T-helper 2 cell treated with Interferon-gamma antibody and Interleukin-4, amounts not matched to agents 5 μg/mL and 100 μg/mL, for 36 hours (primary cell): ENCODE results near the gene DDX20.

Source experiments
- DNase-seq: peaks from one replicate; pipeline ENCODE4 v3.0.0; 2021; ENCODE audit warnings: low spot score
- H3K27ac Mint-ChIP-seq: one replicate; pipeline ENCODE4 v1.8.0; 2021; ENCODE audit warnings: mild to moderate bottlenecking, mixed read lengths
- H3K27me3 Mint-ChIP-seq: one replicate; pipeline ENCODE4 v1.8.0; 2021; ENCODE audit warnings: low read depth, mixed read lengths
- H3K36me3 Mint-ChIP-seq: one replicate; pipeline ENCODE4 v1.8.0; 2021; ENCODE audit warnings: low read depth, mixed read lengths
- H3K4me1 Mint-ChIP-seq: one replicate; pipeline ENCODE4 v1.8.0; 2021; ENCODE audit warnings: low read depth, mixed read lengths
- H3K4me3 Mint-ChIP-seq: one replicate; pipeline ENCODE4 v1.8.0; 2022; ENCODE audit warnings: mild to moderate bottlenecking, moderate library complexity, mixed read lengths
- H3K9me3 Mint-ChIP-seq: one replicate; pipeline ENCODE4 v1.8.0; 2021; ENCODE audit warnings: mixed read lengths

DDX20 gene, protein sequence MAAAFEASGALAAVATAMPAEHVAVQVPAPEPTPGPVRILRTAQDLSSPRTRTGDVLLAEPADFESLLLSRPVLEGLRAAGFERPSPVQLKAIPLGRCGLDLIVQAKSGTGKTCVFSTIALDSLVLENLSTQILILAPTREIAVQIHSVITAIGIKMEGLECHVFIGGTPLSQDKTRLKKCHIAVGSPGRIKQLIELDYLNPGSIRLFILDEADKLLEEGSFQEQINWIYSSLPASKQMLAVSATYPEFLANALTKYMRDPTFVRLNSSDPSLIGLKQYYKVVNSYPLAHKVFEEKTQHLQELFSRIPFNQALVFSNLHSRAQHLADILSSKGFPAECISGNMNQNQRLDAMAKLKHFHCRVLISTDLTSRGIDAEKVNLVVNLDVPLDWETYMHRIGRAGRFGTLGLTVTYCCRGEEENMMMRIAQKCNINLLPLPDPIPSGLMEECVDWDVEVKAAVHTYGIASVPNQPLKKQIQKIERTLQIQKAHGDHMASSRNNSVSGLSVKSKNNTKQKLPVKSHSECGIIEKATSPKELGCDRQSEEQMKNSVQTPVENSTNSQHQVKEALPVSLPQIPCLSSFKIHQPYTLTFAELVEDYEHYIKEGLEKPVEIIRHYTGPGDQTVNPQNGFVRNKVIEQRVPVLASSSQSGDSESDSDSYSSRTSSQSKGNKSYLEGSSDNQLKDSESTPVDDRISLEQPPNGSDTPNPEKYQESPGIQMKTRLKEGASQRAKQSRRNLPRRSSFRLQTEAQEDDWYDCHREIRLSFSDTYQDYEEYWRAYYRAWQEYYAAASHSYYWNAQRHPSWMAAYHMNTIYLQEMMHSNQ

DNA sequence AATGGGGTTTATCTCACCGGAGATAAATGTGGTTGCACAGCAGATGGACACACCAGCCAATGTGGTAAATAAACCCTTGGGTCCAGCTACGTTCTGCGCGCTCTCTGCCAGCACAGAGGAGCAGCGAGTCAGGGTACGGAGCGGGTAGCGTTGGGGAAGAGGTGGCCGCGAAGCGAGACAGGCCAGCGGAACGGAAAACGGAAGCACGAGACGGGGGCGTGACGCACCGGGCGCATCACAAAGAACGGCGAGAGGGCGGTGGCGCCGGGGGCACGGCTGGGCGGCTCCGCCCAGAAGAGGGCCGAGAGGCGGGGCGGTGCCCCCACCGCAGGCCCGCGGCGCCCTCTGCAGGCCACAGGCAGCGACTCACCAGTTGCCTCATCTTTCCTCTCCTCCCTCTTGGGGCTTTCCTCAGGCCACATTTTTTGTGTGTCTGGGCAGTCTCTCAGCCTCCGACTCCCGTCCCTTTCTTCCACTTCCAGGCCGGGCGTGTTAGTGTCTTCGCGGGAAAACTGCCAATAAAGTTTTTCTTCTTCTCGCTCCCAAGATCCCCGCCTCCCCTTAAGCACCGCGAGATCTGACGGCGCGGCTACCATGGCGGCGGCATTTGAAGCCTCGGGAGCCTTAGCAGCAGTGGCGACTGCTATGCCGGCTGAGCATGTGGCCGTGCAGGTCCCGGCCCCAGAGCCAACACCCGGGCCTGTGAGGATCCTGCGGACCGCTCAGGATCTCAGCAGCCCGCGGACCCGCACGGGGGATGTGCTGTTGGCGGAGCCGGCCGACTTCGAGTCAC is at the start of gene DDX20:
TSS of gene DDX20 (plus strand) at position 571 of the 793 bp plus-strand sequence. CDS start at position 595, 24 bp downstream.
- H3K27me3 Mint-ChIP-seq: no peaks in the 10 kb centered on the region
- peaks cover 29% of the 10 kb centered on the region for H3K4me1 Mint-ChIP-seq
- peak; percentile 95 for DNase-seq
- H3K36me3 Mint-ChIP-seq: peaks cover 16% of the 10 kb centered on the region
- peak within 1 kb of the TSS; percentile 99 for H3K27ac Mint-ChIP-seq
- no peaks in the 10 kb centered on the region for H3K9me3 Mint-ChIP-seq
- peak within 1 kb of the TSS; percentile 92 for H3K4me3 Mint-ChIP-seq

DNA sequence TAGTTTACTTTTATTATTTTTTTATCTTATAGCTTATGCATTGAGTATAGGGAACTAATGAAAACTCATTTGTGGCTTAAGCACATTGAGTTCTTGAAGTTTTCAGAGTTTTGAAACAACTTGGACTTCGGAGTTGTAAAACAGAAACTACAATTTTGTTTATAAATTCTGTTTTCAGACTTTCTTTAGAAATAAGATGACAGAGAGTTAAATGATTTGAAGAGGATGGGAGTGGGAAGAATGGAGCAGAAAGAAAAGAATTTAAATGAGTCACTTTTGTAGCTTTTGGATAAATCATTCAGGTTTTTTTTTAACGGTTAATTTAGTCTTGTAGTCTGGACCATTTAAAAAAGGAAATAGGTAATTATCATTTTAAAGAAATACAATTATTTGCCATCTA is 48.8 kb upstream of the DDX20 start:
- no peak for DNase-seq
- Mint-ChIP-seq H3K27me3 (no peaks in the 10 kb centered on the region), H3K27ac (no peak overlapping the region), H3K9me3 (no peaks in the 10 kb centered on the region), H3K4me1 (peaks cover 10% of the 10 kb centered on the region), H3K4me3 (no peak overlapping the region), H3K36me3 (peaks cover 32% of the 10 kb centered on the region)

GRCh38 chr1:111707906-111708305 is 47.8 kb upstream of the DDX20 start:
- Mint-ChIP-seq H3K36me3 (peaks cover 28% of the 10 kb centered on the region), H3K9me3 (no peaks in the 10 kb centered on the region), H3K4me3 (no peak overlapping the region), H3K4me1 (peaks cover 9% of the 10 kb centered on the region), H3K27me3 (no peaks in the 10 kb centered on the region), H3K27ac (no peak overlapping the region)
- DNase-seq: no peak

DNA sequence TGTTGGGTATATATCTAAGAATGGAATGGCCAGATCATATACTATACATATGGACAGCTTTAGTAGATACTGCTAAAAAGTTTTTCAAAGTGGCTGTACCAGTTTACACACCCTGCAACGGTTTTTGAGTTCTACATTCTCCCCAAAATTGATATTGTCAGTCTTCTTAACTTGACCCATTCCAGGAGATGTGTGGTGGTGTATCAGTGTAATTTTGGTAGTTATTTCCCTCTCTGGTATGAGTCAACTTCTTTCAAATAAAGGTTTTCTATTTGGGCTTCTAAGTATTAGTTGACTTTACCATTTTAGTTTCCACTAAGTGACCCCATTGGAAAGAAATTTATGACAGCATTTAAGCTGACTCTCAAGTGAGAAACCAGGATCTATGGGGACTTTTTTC is 45.7 kb upstream of the DDX20 start:
- Mint-ChIP-seq H3K36me3 (peaks cover 21% of the 10 kb centered on the region), H3K4me3 (no peak overlapping the region), H3K4me1 (peaks cover 10% of the 10 kb centered on the region), H3K9me3 (no peaks in the 10 kb centered on the region), H3K27me3 (no peaks in the 10 kb centered on the region), H3K27ac (peak overlapping the region; percentile 38)
- DNase-seq: no peak

DNA sequence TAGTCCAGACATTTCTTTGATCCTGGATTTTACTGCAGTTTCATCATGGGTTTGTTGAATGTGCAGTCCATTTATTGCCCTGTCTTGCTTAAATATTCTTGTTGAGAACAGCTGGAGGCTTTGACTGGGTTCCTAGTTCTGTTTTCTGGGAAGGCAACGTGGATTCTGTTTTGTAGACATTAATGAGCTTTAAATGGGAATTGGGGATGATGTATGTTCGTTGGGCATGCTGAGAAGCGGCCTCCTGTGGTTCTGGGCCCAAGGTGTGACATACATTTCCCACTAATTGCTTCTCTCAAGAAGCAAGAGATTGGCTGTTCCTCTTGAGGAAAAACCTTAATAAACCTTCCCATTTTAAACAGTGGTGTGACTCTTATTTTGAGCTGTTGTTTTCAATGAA is 39.4 kb upstream of the DDX20 start:
- DNase-seq: no peak
- Mint-ChIP-seq H3K36me3 (peaks cover 13% of the 10 kb centered on the region), H3K9me3 (no peaks in the 10 kb centered on the region), H3K4me1 (peaks cover 11% of the 10 kb centered on the region), H3K27ac (no peak overlapping the region), H3K4me3 (no peak overlapping the region), H3K27me3 (no peaks in the 10 kb centered on the region)

DNA sequence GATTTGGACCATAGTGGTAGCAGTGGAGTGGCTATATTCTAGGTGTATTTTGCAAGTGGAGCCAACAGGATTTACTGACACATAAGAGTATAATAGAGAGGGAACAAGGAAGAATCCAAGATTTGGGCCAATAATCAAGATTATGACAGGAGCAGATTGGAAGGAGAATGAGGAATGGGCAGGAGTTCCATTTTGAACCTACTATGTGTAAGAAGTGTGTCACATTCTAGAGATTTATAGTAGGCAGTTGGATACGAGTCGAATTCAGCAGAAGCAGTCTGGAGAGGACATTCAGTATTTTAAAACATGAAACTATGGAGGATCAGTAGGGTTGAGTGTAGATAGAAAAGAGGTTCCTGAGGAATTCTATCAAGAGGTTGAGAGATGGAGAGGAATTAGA is 38.3 kb upstream of the DDX20 start:
- Mint-ChIP-seq H3K4me3 (no peak overlapping the region), H3K9me3 (no peaks in the 10 kb centered on the region), H3K27ac (no peak overlapping the region)

DNA sequence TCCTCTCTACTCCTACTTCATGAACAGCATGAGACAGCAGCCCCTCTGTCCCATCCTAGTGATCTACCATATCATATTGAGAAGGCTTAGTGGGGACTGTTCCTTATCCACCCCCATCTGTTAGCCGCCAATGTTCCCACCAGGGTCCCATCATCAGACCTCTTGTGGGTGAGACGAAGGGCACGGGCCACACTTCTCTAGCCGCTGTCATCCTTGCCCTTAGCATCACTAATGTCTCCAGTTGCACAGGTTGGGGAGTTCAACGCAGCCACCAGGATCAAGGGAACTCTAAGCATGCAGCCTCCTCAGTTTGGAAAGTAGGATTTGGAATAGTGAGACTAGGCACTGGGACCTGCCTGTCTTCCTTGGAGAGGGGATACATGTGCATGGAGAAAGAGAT is 36.6 kb upstream of the DDX20 start:
- peak; percentile 2 for DNase-seq
- Mint-ChIP-seq H3K27ac (no peak overlapping the region), H3K27me3 (no peaks in the 10 kb centered on the region), H3K4me1 (peaks cover 13% of the 10 kb centered on the region), H3K36me3 (peaks cover 12% of the 10 kb centered on the region), H3K4me3 (no peak overlapping the region), H3K9me3 (no peaks in the 10 kb centered on the region)

More for the DNA sequence above, 38.3 kb upstream of the DDX20 start:
- Mint-ChIP-seq H3K36me3 (peaks cover 13% of the 10 kb centered on the region), H3K27me3 (no peaks in the 10 kb centered on the region), H3K4me1 (peaks cover 11% of the 10 kb centered on the region)
- no peak for DNase-seq

GRCh38 chr1:111719674-111720132 is 36.0 kb upstream of the DDX20 start:
- peak; percentile 1 for DNase-seq
- Mint-ChIP-seq H3K9me3 (no peaks in the 10 kb centered on the region), H3K4me3 (no peak overlapping the region), H3K27ac (no peak overlapping the region), H3K36me3 (peaks cover 12% of the 10 kb centered on the region), H3K4me1 (peaks cover 10% of the 10 kb centered on the region), H3K27me3 (no peaks in the 10 kb centered on the region)

- H3K9me3 Mint-ChIP-seq: no peaks in the 10 kb centered on the region
- peaks cover 10% of the 10 kb centered on the region for H3K4me1 Mint-ChIP-seq
- H3K27ac Mint-ChIP-seq: no peak overlapping the region
- no peaks in the 10 kb centered on the region for H3K27me3 Mint-ChIP-seq
- no peak overlapping the region for H3K4me3 Mint-ChIP-seq
- peaks cover 9% of the 10 kb centered on the region for H3K36me3 Mint-ChIP-seq
- DNase-seq: no peak
These were observed 35.3 kb upstream of the DDX20 start for GRCh38 chr1:111720274-111720976.

GRCh38 chr1:111720977-111721786 is 34.5 kb upstream of the DDX20 start:
- Mint-ChIP-seq H3K4me1 (peaks cover 10% of the 10 kb centered on the region), H3K9me3 (no peaks in the 10 kb centered on the region), H3K27me3 (no peaks in the 10 kb centered on the region), H3K27ac (no peak overlapping the region), H3K4me3 (no peak overlapping the region), H3K36me3 (peaks cover 8% of the 10 kb centered on the region)
- no peak for DNase-seq

DNA sequence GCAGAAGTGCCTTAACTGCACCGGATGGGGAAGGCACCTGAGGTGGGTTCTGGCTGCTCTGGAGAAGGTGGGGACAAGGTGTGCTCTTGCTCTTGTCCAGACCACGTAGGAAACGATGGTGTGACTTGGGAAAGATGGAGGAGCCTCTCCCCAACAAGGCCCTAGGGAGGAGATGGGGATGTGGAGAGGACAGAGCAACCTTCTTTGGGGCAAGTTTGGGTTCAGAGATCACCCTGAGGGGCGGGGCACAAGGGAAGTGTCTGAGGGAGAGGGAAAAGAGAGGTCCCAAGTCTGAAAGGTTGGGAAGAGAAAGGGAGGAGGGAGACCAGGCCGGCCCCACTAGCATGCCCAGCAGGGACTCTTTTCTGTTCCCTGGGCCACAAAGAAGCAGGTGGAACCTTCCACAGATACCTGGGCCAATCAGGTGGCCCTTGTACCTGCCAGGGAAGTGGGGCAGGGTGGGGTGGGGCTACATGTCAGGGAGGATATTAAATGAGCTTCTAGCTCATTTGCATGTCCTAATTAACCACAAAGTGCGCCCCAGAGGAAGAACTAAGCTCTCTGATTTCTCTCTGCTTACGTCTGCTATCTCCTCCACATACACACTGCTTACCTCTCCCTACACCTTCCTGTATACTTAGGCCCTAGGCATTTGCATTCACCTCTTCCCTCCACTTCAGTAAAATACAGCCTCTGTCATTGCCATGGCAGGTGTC is 32.5 kb upstream of the DDX20 start:
- Mint-ChIP-seq H3K4me1 (peaks cover 3% of the 10 kb centered on the region), H3K27me3 (no peaks in the 10 kb centered on the region), H3K9me3 (no peaks in the 10 kb centered on the region), H3K4me3 (no peak overlapping the region), H3K36me3 (no peaks in the 10 kb centered on the region), H3K27ac (no peak overlapping the region)
- DNase-seq: no peak

- H3K36me3 Mint-ChIP-seq: no peaks in the 10 kb centered on the region
- no peak overlapping the region for H3K4me3 Mint-ChIP-seq
- H3K27me3 Mint-ChIP-seq: no peaks in the 10 kb centered on the region
- no peak for DNase-seq
- no peaks in the 10 kb centered on the region for H3K9me3 Mint-ChIP-seq
- no peak overlapping the region for H3K27ac Mint-ChIP-seq
- H3K4me1 Mint-ChIP-seq: peaks cover 3% of the 10 kb centered on the region
These were observed 31.8 kb upstream of the DDX20 start for GRCh38 chr1:111723871-111724270.
